SK-N-SH (cell line): ENCODE results near the gene ANP32A. TPM values are rescaled to one million over a fixed set of nuclear protein-coding genes. Genes with fewer than 3 reads are reported as not detected.
"Not testable (repeated sequence)": the region's sequence is repeated elsewhere in the genome, so short reads cannot be mapped to it uniquely, and the experiment has no call there.

Experiments used
- CTCF ChIA-PET: fragments of 300-600, 350-600 bp; formaldehyde crosslinking; extraction: SDS; loops from one replicate; lab custom pipeline; 2021; lab: Yijun Ruan, JAX
- POLR2A ChIA-PET: fragments of 350-600 bp; sonication (Branson Sonifier 250); formaldehyde crosslinking; extraction: SDS; loops from one replicate; lab custom pipeline; 2020; ENCODE audit warnings: antibody characterized with exemption, inconsistent platforms; lab: Yijun Ruan, JAX
- DNase-seq: peaks from one replicate; pipeline ENCODE4 v3.0.0; 2012
- H2AFZ ChIP-seq: fragments of 200-600 bp; sonication (generic); 2 replicates; pipeline ENCODE4 v1.8.1; 2016; ENCODE audit warnings: antibody characterized with exemption, mild to moderate bottlenecking, low read depth
- H3F3A ChIP-seq: fragments of 200-600 bp; sonication (generic); replicated peaks from 2 replicates; pipeline ENCODE3; 2016; ENCODE audit warnings: antibody characterized with exemption, mild to moderate bottlenecking; ENCODE audit not compliant: insufficient read depth
- H3K27ac ChIP-seq, 2 experiments: fragments of 200-500 bp in 1 of 2; fragments of 200-600 bp in 1 of 2; sonication (Bioruptor generic) in 1 of 2; sonication (generic), shearing (Covaris generic) in 1 of 2; 2 replicates each; pipeline versions ENCODE4 v1.5.1 to v1.6.1; 2014 to 2016; ENCODE audit warnings: low read depth in 2 of 2, inconsistent platforms in 1 of 2, low read length in 1 of 2, mild to moderate bottlenecking in 1 of 2, mixed read lengths in 1 of 2
- H3K27me3 ChIP-seq: fragments of 200-600 bp; sonication (generic), shearing (Covaris generic); 2 replicates; pipeline ENCODE4 v1.6.1; 2016; ENCODE audit warnings: mixed run types; ENCODE audit not compliant: insufficient read depth
- H3K36me3 ChIP-seq, 2 experiments: fragments of 200-500 bp in 1 of 2; fragments of 200-600 bp in 1 of 2; sonication (Bioruptor generic) in 1 of 2; sonication (generic) in 1 of 2; replicated peaks in 1 of 2; 2 replicates each; pipeline versions ENCODE3 to v1.5.1; 2014 to 2016; ENCODE audit warnings: low read length in 1 of 2, mild to moderate bottlenecking in 1 of 2; ENCODE audit not compliant: insufficient read depth in 2 of 2, control insufficient read depth in 1 of 2
- H3K4me1 ChIP-seq, 2 experiments: fragments of 200-500 bp in 1 of 2; fragments of 200-600 bp in 1 of 2; sonication (Bioruptor generic) in 1 of 2; sonication (generic), shearing (Covaris generic) in 1 of 2; 2 replicates each; pipeline versions ENCODE4 v1.5.1 to v1.6.1; 2014 to 2016; ENCODE audit warnings: low read depth in 1 of 2, low read length in 1 of 2, mixed run types in 1 of 2; ENCODE audit not compliant: insufficient read depth in 2 of 2, control insufficient read depth in 1 of 2
- H3K4me2 ChIP-seq: fragments of 200-600 bp; sonication (generic), shearing (Covaris generic); 2 replicates; pipeline ENCODE4 v1.6.1; 2017; ENCODE audit warnings: mixed run types
- H3K4me3 ChIP-seq, 2 experiments: fragments of 200-500 bp in 1 of 2; fragments of 200-600 bp in 1 of 2; sonication (Bioruptor generic) in 1 of 2; sonication (generic), shearing (Covaris generic) in 1 of 2; 2 replicates each; pipeline versions ENCODE4 v1.5.1 to v1.8.1; 2014 to 2016; ENCODE audit warnings: low read depth in 2 of 2, inconsistent platforms in 1 of 2, low read length in 1 of 2, mild to moderate bottlenecking in 1 of 2, mixed read lengths in 1 of 2, moderate library complexity in 1 of 2
- H3K79me2 ChIP-seq: fragments of 200-600 bp; sonication (generic); 2 replicates; pipeline ENCODE4 v1.8.1; 2017; ENCODE audit warnings: mild to moderate bottlenecking; ENCODE audit not compliant: insufficient read depth
- H3K9ac ChIP-seq: fragments of 200-600 bp; sonication (generic); 2 replicates; pipeline ENCODE4 v1.6.1; 2017; ENCODE audit warnings: mixed run types
- H3K9me2 ChIP-seq: fragments of 200-600 bp; sonication (generic); 2 replicates; pipeline ENCODE4 v1.6.1; 2017; ENCODE audit warnings: mixed run types
- H3K9me3 ChIP-seq: fragments of 200-600 bp; sonication (generic); 2 replicates; pipeline ENCODE4 v1.6.1; 2017; ENCODE audit warnings: mixed run types, mild to moderate bottlenecking, moderate library complexity
- H4K20me1 ChIP-seq: fragments of 200-600 bp; sonication (generic); 2 replicates; pipeline ENCODE4 v1.6.1; 2017; ENCODE audit warnings: mild to moderate bottlenecking, mixed run types; ENCODE audit not compliant: insufficient read depth
- EP300 ChIP-seq, 2 experiments: IDR thresholded peaks; 2 replicates each; pipeline versions ENCODE4 v1.4.0 to v1.6.1; 2012; ENCODE audit warnings: borderline replicate concordance in 1 of 2, low read depth in 1 of 2, low read length in 1 of 2
- EZH2phosphoT487 ChIP-seq: fragments of 200-600 bp; sonication (generic); IDR thresholded peaks from 2 replicates; pipeline ENCODE4 v1.6.1; 2017; ENCODE audit warnings: low read depth, mixed run types, mild to moderate bottlenecking, antibody characterized with exemption, moderate library complexity, borderline replicate concordance
- FOSL2 ChIP-seq: IDR thresholded peaks from 2 replicates; pipeline ENCODE4 v1.4.0; 2012; ENCODE audit warnings: low read depth, mild to moderate bottlenecking, moderate library complexity, borderline replicate concordance
- FOXJ3 ChIP-seq: sonication (generic); formaldehyde crosslinking; IDR thresholded peaks from 2 replicates; pipeline ENCODE4 v1.5.1; 2020; ENCODE audit warnings: mild to moderate bottlenecking, missing genetic modification reagents
- FOXM1 ChIP-seq: IDR thresholded peaks from 2 replicates; pipeline ENCODE4 v1.4.0; 2012; ENCODE audit warnings: low read depth, mild to moderate bottlenecking
- JUND ChIP-seq: IDR thresholded peaks from 2 replicates; pipeline ENCODE4 v1.4.0; 2012
- MEF2A ChIP-seq: IDR thresholded peaks from 2 replicates; pipeline ENCODE4 v1.4.0; 2012; ENCODE audit warnings: low read depth, borderline replicate concordance
- MXI1 ChIP-seq: IDR thresholded peaks from 2 replicates; pipeline ENCODE4 v1.6.1; 2012; ENCODE audit warnings: mild to moderate bottlenecking, low read depth, low read length, improper control_type of control experiment
- NFIC ChIP-seq: IDR thresholded peaks from 2 replicates; pipeline ENCODE4 v1.4.0; 2012; ENCODE audit warnings: borderline replicate concordance
- NRF1 ChIP-seq: IDR thresholded peaks from 2 replicates; pipeline ENCODE4 v1.6.1; 2012; ENCODE audit warnings: low read depth, mild to moderate bottlenecking, low read length
- RCOR1 ChIP-seq: fragments of 150-350 bp; IDR thresholded peaks from 2 replicates; pipeline ENCODE4 v1.6.1; 2017; ENCODE audit warnings: antibody characterized with exemption, low read length
- REST ChIP-seq: IDR thresholded peaks from 2 replicates; pipeline ENCODE4 v1.6.1; 2012; ENCODE audit warnings: mild to moderate bottlenecking, low read depth, low read length, moderate library complexity
- RXRA ChIP-seq: IDR thresholded peaks from 2 replicates; pipeline ENCODE4 v1.4.0; 2012; ENCODE audit warnings: low read depth, mild to moderate bottlenecking, borderline replicate concordance
- SIN3A ChIP-seq: IDR thresholded peaks from 2 replicates; pipeline ENCODE4 v1.6.1; 2012; ENCODE audit warnings: low read depth, mild to moderate bottlenecking, low read length, moderate library complexity, borderline replicate concordance
- TAF1 ChIP-seq: IDR thresholded peaks from 2 replicates; pipeline ENCODE4 v1.6.1; 2012; ENCODE audit warnings: low read depth, mild to moderate bottlenecking, low read length, moderate library complexity, borderline replicate concordance
- ZBTB33 ChIP-seq: IDR thresholded peaks from 2 replicates; pipeline ENCODE4 v1.4.0; 2012; ENCODE audit warnings: low read depth, borderline replicate concordance
- WGBS: methylation state at CpG from one replicate; pipeline ENCODE4 v1.1.6; 2017; ENCODE audit warnings: low lambda C conversion rate; 5-methylcytosine and 5-hydroxymethylcytosine counted together
- polyA plus RNA-seq, 3 experiments: library from polyadenylated mRNA; depleted of rRNA; stranded (reverse); fragments of >200 nt; gene quantifications; 2 replicates each; pipeline ENCODE4 v1.2.3, GENCODE V29; 2012
- TF ChIP-seq, protein P1 (sequence below): IDR thresholded peaks from 2 replicates; pipeline ENCODE4 v1.4.0; 2012; ENCODE audit warnings: low read depth
- TF ChIP-seq, protein P2 (sequence below): IDR thresholded peaks from 2 replicates; pipeline ENCODE4 v1.4.0; 2012; ENCODE audit warnings: low read depth, borderline replicate concordance

ANP32A gene
- polyA plus RNA-seq, 1 of the 3 experiments (the other 2 are of a cell fraction) = 58.4 TPM

DNA sequence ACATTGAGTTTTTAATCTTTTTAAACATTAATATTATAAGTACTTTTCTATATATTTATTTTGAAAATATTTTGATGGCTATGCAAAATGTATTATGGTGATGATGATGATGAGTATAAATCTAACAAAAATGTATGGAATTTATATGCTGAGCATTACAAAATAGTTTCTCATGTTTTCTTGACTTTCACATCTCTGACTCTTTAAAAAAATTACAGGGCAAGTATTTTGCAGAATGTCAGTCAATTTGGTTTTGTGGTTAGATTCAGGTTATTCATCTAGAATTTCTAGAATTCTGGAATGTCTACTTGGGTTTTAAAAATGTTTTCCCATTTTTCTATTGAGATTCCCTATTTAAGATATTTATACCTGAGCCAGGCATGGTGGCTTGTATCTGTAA is 41.7 kb upstream of the ANP32A start:
- Histone ChIP-seq H3K27ac (no peak overlapping the region), H2AFZ (no peak overlapping the region), H3K79me2 (no peaks in the 10 kb centered on the region), H3K4me2 (no peak overlapping the region), H4K20me1 (no peaks in the 10 kb centered on the region), H3K9me2 (no peaks in the 10 kb centered on the region), H3F3A (no peaks in the 10 kb centered on the region), H3K36me3 (no peaks in the 10 kb centered on the region), H3K9ac (no peak overlapping the region), H3K4me3 (no peak overlapping the region), H3K9me3 (peaks cover 8% of the 10 kb centered on the region), H3K27me3 (no peaks in the 10 kb centered on the region), H3K4me1 (no peaks in the 10 kb centered on the region)
- DNase-seq = no peak
- TF ChIP-seq NFIC = no peak
- TF ChIP-seq, protein P1, sequence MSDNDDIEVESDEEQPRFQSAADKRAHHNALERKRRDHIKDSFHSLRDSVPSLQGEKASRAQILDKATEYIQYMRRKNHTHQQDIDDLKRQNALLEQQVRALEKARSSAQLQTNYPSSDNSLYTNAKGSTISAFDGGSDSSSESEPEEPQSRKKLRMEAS = no peak
- TF ChIP-seq FOXJ3 (CRISPR knock-in tag) = no peak
- no peak for TF ChIP-seq NRF1
- no peak for TF ChIP-seq FOSL2
- TF ChIP-seq TAF1 = no peak
- TF ChIP-seq RCOR1 = no peak
- TF ChIP-seq RXRA = no peak
- no peak for TF ChIP-seq REST
- TF ChIP-seq EZH2phosphoT487 = no peak
- no peak for TF ChIP-seq SIN3A
- TF ChIP-seq ZBTB33 = no peak
- no peak for TF ChIP-seq JUND
- TF ChIP-seq EP300 (IDR thresholded peaks at IDR 0.05; ENCODE audit: borderline replicate concordance in 1 of 2, low read depth in 1 of 2, low read length in 1 of 2) = no peak
- TF ChIP-seq, protein P2, sequence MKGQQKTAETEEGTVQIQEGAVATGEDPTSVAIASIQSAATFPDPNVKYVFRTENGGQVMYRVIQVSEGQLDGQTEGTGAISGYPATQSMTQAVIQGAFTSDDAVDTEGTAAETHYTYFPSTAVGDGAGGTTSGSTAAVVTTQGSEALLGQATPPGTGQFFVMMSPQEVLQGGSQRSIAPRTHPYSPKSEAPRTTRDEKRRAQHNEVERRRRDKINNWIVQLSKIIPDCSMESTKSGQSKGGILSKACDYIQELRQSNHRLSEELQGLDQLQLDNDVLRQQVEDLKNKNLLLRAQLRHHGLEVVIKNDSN = no peak
- TF ChIP-seq MXI1 = no peak
- TF ChIP-seq FOXM1 = no peak
- TF ChIP-seq MEF2A = no peak
- ChIA-PET CTCF (interaction anchor here (2.0 kb wide), 1 partner anchor 13 kb away, joined by 9 read pairs; no protein-coding TSS in a partner anchor), POLR2A (no interaction called here)

DNA sequence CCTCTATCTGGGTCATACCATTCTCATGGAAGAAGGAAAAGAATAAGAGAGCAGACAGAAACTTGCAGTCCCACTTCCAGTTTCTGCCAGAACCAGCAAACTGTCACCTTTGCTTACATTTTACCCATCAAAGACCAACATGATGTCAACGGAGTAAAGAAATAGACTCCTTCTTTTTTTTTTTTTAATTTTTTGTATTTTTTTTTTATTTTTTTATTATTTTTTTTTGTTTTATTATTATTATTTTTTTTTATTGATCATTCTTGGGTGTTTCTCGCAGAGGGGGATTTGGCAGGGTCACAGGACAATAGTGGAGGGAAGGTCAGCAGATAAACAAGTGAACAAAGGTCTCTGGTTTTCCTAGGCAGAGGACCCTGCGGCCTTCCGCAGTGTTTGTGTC is 38.0 kb upstream of the ANP32A start:
- H3K36me3 ChIP-seq, H3K9ac ChIP-seq, H3K4me3 ChIP-seq, CTCF ChIA-PET, H3K27me3 ChIP-seq, H3K4me2 ChIP-seq, H3F3A ChIP-seq, DNase-seq, H4K20me1 ChIP-seq, POLR2A ChIA-PET, H3K79me2 ChIP-seq, H3K4me1 ChIP-seq, H3K9me2 ChIP-seq, H3K27ac ChIP-seq, H2AFZ ChIP-seq: not testable (repeated sequence)
- H3K9me3 ChIP-seq = peaks cover 13% of the 10 kb centered on the region
- 11% methylated on average over 2 of the region's 4 CpGs for WGBS

GRCh38 chr15:68857443-68857842 is 36.7 kb upstream of the ANP32A start:
- H3K27ac ChIP-seq, H3F3A ChIP-seq, H2AFZ ChIP-seq, H3K36me3 ChIP-seq, H3K4me3 ChIP-seq, H3K4me2 ChIP-seq, H4K20me1 ChIP-seq, H3K9ac ChIP-seq, POLR2A ChIA-PET, H3K4me1 ChIP-seq, H3K27me3 ChIP-seq, H3K79me2 ChIP-seq, H3K9me2 ChIP-seq, DNase-seq: not testable (repeated sequence)
- peaks cover 13% of the 10 kb centered on the region for H3K9me3 ChIP-seq
- CTCF ChIA-PET = interaction anchor here (1.0 kb wide), 1 partner anchor 298 kb away, joined by 4 read pairs; no protein-coding TSS in a partner anchor
- 54% methylated on average over 5 of the region's 5 CpGs for WGBS
